Measurements from ENCODE around the gene ENTPD1. TPM values are rescaled to one million over a fixed set of nuclear protein-coding genes. Genes with fewer than 3 reads are reported as not detected.
"Not testable (repeated sequence)": the region's sequence is repeated elsewhere in the genome, so short reads cannot be mapped to it uniquely, and the experiment has no call there.

Gene ENTPD1
- total and polyA plus RNA-seq, 9 of the 15 experiments (the other 6 are each of a cell fraction or from before 2014, with no cell fraction given) = 0.07 to 1.5 (median 0.37) TPM

GRCh38 chr10:95732907-95733306 is 23.1 kb upstream of the ENTPD1 start:
- H2AFZ ChIP-seq (ENCODE audit: low read depth, low read length); intact Hi-C loops (cut with micrococcal nuclease); H3K36me3 ChIP-seq (ENCODE audit: control insufficient read depth, insufficient read depth, low read length); H3K4me2 ChIP-seq (ENCODE audit: insufficient read depth, low read length); H3K9ac ChIP-seq (ENCODE audit: insufficient read depth in 1 of 2, low read depth in 2 of 2, low read length in 2 of 2); H3K4me3 ChIP-seq; H3K27me3 ChIP-seq (ENCODE audit: control insufficient read depth in 2 of 2, insufficient read depth in 2 of 2, low read length in 2 of 2); POLR2A ChIA-PET; H4K20me1 ChIP-seq (replicated peaks; ENCODE audit: control insufficient read depth, insufficient read depth, low read length); ATAC-seq; H3K4me1 ChIP-seq (replicated peaks in 1 of 2; ENCODE audit: control insufficient read depth in 2 of 2, insufficient read depth in 2 of 2, low read length in 2 of 2); BruUV-seq (replicated peaks); CTCF ChIA-PET (ENCODE audit: low intra/inter-chr PET ratio); FAIRE-seq; H3K9me1 ChIP-seq (ENCODE audit: control insufficient read depth, insufficient read depth, low read length); H3K79me2 ChIP-seq (ENCODE audit: control insufficient read depth, insufficient read depth, low read length); H3K27ac ChIP-seq (ENCODE audit: extremely low read depth, low read depth, low read length); in situ Hi-C loops (cut with MboI); H3K9me3 ChIP-seq (replicated peaks; ENCODE audit: control insufficient read depth, insufficient read depth, low read depth, low read length): not testable (repeated sequence)
- TF ChIP-seq TRIM28 (IDR thresholded peaks at IDR 0.05) = peak; percentile 76
- 0 out of 2 replicates have a peak, but pooled peaks have one; percentile 22 for TF ChIP-seq RB1 (IDR thresholded peaks at IDR 0.05; ENCODE audit: low read depth)
- peak in 1 of 2 experiments; percentile 87; a peak in 2 of 3 replicates for TF ChIP-seq CBX3 (IDR thresholded peaks at IDR 0.05; ENCODE audit: borderline replicate concordance in 1 of 2, low read length in 2 of 2)
- peak; percentile 16; the same call in 1 of the 2 replicates for TF ChIP-seq EP300 (IDR thresholded peaks at IDR 0.05; ENCODE audit: low read length)
- peak; percentile 52 for TF ChIP-seq ZNF280A (IDR thresholded peaks at IDR 0.05; ENCODE audit: low read depth, partially characterized antibody)
- peak; percentile 85; the same call in 1 of the 2 replicates for TF ChIP-seq CBX5 (IDR thresholded peaks at IDR 0.05; ENCODE audit: borderline replicate concordance, low read depth)
- WGBS (ENCODE audit: insufficient coverage, low coverage, missing lambda C conversion rate) = 27% methylated on average over 6 of the region's 6 CpGs
- peak in 1 of 4 experiments; percentile 13 for DNase-seq (ENCODE audit: extremely low read depth in 1 of 4, low spot score in 3 of 4)

Measured in K562 (cell line).